ENCODE measurements around the gene SAFB.

The SAFB gene

GRCh38 chr19:5631567-5632240, 8.8 kb downstream of the SAFB start:
- no peak overlapping the region for H3K4me3 ChIP-seq (ENCODE audit: low read depth in 1 of 2, low read length in 1 of 2)
- H3K27ac ChIP-seq, result peak overlapping the region; percentile 73
- H3K4me1 ChIP-seq (ENCODE audit: control insufficient read depth in 1 of 2, insufficient read depth in 1 of 2, low read depth in 1 of 2, low read length in 1 of 2), result peaks cover 60 to 61% of the 10 kb centered on the region in 2 experiments
- no peak for TF ChIP-seq CTCF (IDR thresholded peaks at IDR 0.05)
- H3K36me3 ChIP-seq, result peaks cover 26% of the 10 kb centered on the region
- H3K27me3 ChIP-seq, result no peaks in the 10 kb centered on the region
- H3K9me3 ChIP-seq, result no peaks in the 10 kb centered on the region

- peaks cover 55 to 56% of the 10 kb centered on the region in 2 experiments for H3K4me1 ChIP-seq (ENCODE audit: control insufficient read depth in 1 of 2, insufficient read depth in 1 of 2, low read depth in 1 of 2, low read length in 1 of 2)
- peaks cover 20% of the 10 kb centered on the region for H3K36me3 ChIP-seq
These were observed 9.3 kb downstream of the SAFB start for GRCh38 chr19:5632241-5632612.

GRCh38 chr19:5632657-5633056, 9.8 kb downstream of the SAFB start:
- H3K27me3 ChIP-seq, result no peaks in the 10 kb centered on the region
- H3K27ac ChIP-seq, result peak overlapping the region; percentile 73
- TF ChIP-seq CTCF (IDR thresholded peaks at IDR 0.05), result no peak
- peaks cover 16% of the 10 kb centered on the region for H3K36me3 ChIP-seq
- H3K4me3 ChIP-seq (ENCODE audit: low read depth in 1 of 2, low read length in 1 of 2), result no peak overlapping the region
- H3K9me3 ChIP-seq, result no peaks in the 10 kb centered on the region
- peaks cover 51 to 54% of the 10 kb centered on the region in 2 experiments for H3K4me1 ChIP-seq (ENCODE audit: control insufficient read depth in 1 of 2, insufficient read depth in 1 of 2, low read depth in 1 of 2, low read length in 1 of 2)

More at GRCh38 chr19:5632241-5632612, 9.3 kb downstream of the SAFB start:
- no peak for TF ChIP-seq CTCF (IDR thresholded peaks at IDR 0.05)
- no peaks in the 10 kb centered on the region for H3K9me3 ChIP-seq
- no peaks in the 10 kb centered on the region for H3K27me3 ChIP-seq
- H3K27ac ChIP-seq, result peak overlapping the region; percentile 73
- H3K4me3 ChIP-seq (ENCODE audit: low read depth in 1 of 2, low read length in 1 of 2), result no peak overlapping the region

DNA sequence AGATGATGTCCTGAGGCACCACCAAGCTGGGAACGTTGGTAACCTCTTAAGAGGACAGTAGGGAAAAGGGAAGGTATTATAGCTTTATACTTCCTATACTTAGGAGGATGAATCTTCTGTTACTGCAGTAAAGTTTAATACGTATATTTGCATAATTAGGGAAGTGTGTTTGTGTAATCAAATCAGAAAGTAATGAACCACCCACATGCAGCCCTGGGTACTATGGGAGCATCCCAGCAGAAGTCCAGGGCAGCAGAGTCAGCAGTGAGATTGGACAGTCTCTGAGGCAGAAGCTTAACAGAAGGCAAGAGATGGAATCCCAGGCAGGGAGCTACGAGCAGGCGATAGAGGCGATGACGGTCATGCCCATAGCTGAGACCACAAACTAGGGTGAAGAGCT, 12.5 kb downstream of the SAFB start:
- H3K9me3 ChIP-seq, result no peaks in the 10 kb centered on the region
- H3K4me3 ChIP-seq (ENCODE audit: low read depth in 1 of 2, low read length in 1 of 2), result no peak overlapping the region
- TF ChIP-seq CTCF (IDR thresholded peaks at IDR 0.05), result no peak
- peaks cover 40 to 41% of the 10 kb centered on the region in 2 experiments for H3K4me1 ChIP-seq (ENCODE audit: control insufficient read depth in 1 of 2, insufficient read depth in 1 of 2, low read depth in 1 of 2, low read length in 1 of 2)
- peak overlapping the region; percentile 38 for H3K27ac ChIP-seq
- peaks cover 4% of the 10 kb centered on the region for H3K36me3 ChIP-seq
- H3K27me3 ChIP-seq, result no peaks in the 10 kb centered on the region

DNA sequence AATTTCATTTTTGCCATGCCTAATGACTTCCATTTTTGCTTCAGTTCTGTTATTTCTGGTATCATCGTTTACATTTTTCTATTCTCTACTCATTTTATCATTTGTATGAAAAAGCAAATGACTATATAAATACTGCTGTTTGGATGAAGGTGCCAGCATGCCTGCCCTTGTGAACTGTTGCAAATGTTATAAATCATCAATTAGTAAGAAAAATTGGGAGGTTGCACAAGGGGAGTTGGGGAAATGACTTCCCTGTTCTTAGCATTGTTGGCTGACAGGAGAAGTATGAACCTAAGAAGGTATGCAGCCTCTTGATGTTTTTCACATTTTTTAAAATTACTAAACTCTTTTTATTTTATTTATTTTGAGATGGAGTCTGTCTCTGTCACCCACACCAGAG, 15.1 kb downstream of the SAFB start:
- no peak for TF ChIP-seq CTCF (IDR thresholded peaks at IDR 0.05)
- Histone ChIP-seq H3K36me3 (peaks cover 23% of the 10 kb centered on the region), H3K4me3 (ENCODE audit: low read depth in 1 of 2, low read length in 1 of 2) (no peak overlapping the region), H3K4me1 (ENCODE audit: control insufficient read depth in 1 of 2, insufficient read depth in 1 of 2, low read depth in 1 of 2, low read length in 1 of 2) (peaks cover 19 to 21% of the 10 kb centered on the region in 2 experiments), H3K9me3 (no peaks in the 10 kb centered on the region), H3K27me3 (no peaks in the 10 kb centered on the region), H3K27ac (peak overlapping the region; percentile 39)

All from neutrophil (primary cell).